ENCODE results near the gene SPRR2A.

DNA sequence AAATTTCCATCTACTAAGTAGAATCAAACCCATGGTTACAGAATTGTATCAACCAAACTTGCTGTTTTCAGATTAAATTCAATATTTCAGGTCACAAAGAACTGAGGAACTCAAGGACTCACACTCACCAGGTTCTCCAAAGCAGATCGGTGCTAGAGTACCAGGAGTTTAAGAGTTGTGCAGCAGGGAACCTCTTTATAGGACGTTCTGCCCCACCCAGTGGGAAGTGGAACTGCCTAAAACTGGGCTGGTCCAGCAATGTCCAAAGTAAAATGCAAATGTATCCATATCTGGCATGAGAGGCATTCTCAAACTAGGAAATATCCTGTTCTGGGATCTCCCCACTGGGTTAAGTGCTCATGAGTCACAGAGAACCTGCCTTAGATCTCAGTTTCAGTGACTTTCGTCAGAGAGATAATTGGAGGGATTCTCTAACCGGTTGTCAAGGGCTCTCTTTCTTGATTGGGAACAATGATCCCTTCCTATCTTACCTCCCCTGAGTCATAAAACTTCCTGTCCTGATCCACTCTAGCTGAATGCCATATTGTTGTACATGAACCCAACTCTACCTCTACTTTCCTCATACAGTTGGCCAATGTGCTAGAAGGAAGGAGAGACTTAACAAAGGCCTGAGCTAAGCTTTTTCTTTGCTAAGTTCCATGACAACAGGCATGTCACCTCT is 16.2 kb downstream of the SPRR2A start, which contains the start of gene SPRR2D:
- TF ChIP-seq ELF4 (IDR thresholded peaks at IDR 0.05) (no peak), ZNF384 (IDR thresholded peaks at IDR 0.05) (no peak), HDGF (IDR thresholded peaks at IDR 0.05; ENCODE audit: borderline replicate concordance) (no peak), SP1 (IDR thresholded peaks at IDR 0.05) (no peak), TARDBP (IDR thresholded peaks at IDR 0.05) (no peak)

Measured in HEK293T (cell line).